ENCODE measurements around the gene CHL1.

CHL1 gene

DNA sequence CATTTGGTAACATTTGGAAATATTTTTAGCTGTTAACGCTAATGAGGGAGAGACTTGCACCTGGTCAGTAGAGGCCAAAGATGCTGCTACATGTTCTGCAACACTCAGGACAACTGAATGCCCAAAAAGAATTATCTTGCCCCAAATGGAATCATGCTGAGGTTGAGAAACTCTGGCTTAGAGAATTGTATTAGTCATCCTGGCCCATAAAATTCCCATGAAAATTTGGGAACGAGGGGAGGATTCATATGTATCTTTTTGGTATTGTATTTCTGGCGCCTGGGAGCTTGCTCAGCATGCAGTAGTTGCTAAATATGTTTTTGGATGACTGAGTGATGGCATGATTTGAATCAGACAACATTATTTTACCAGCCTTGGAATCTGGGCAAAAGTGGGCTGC lies 59.9 kb downstream of the CHL1 start:
- no peak for TF ChIP-seq EZH2 (optimal IDR thresholded peaks at IDR 0.05; ENCODE audit: low read depth, low read length)
- TF ChIP-seq, protein P1, sequence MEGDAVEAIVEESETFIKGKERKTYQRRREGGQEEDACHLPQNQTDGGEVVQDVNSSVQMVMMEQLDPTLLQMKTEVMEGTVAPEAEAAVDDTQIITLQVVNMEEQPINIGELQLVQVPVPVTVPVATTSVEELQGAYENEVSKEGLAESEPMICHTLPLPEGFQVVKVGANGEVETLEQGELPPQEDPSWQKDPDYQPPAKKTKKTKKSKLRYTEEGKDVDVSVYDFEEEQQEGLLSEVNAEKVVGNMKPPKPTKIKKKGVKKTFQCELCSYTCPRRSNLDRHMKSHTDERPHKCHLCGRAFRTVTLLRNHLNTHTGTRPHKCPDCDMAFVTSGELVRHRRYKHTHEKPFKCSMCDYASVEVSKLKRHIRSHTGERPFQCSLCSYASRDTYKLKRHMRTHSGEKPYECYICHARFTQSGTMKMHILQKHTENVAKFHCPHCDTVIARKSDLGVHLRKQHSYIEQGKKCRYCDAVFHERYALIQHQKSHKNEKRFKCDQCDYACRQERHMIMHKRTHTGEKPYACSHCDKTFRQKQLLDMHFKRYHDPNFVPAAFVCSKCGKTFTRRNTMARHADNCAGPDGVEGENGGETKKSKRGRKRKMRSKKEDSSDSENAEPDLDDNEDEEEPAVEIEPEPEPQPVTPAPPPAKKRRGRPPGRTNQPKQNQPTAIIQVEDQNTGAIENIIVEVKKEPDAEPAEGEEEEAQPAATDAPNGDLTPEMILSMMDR (IDR thresholded peaks at IDR 0.05; ENCODE audit: low read length): no peak
- TF ChIP-seq EZH2phosphoT487 (IDR thresholded peaks at IDR 0.05; ENCODE audit: low read length): no peak
- H3K9me2 ChIP-seq (replicated peaks; ENCODE audit: insufficient read depth, low read length): no peaks in the 10 kb centered on the region
- no peak overlapping the region for H3K9ac ChIP-seq (ENCODE audit: low read length)
- H3K27me3 ChIP-seq (replicated peaks; ENCODE audit: insufficient read depth, low read length): no peaks in the 10 kb centered on the region
- H3K4me3 ChIP-seq (ENCODE audit: low read length): no peak overlapping the region
- H3K36me3 ChIP-seq (replicated peaks; ENCODE audit: insufficient read depth, low read length): no peaks in the 10 kb centered on the region
- no peaks in the 10 kb centered on the region for H3F3A ChIP-seq (ENCODE audit: insufficient read depth, low read length)
- H4K20me1 ChIP-seq (ENCODE audit: insufficient read depth, low read length): no peaks in the 10 kb centered on the region
- no peaks in the 10 kb centered on the region for H3K79me2 ChIP-seq (ENCODE audit: low read length)
- no peaks in the 10 kb centered on the region for H3K4me1 ChIP-seq (ENCODE audit: low read length)
- H3K27ac ChIP-seq (ENCODE audit: low read length): no peak overlapping the region
- no peaks in the 10 kb centered on the region for H3K9me3 ChIP-seq (replicated peaks; ENCODE audit: insufficient read depth, low read length)
- H2AFZ ChIP-seq (ENCODE audit: low read length): no peak overlapping the region
- no peak overlapping the region for H3K4me2 ChIP-seq (ENCODE audit: low read depth, low read length)
- DNase-seq: no peak

DNA sequence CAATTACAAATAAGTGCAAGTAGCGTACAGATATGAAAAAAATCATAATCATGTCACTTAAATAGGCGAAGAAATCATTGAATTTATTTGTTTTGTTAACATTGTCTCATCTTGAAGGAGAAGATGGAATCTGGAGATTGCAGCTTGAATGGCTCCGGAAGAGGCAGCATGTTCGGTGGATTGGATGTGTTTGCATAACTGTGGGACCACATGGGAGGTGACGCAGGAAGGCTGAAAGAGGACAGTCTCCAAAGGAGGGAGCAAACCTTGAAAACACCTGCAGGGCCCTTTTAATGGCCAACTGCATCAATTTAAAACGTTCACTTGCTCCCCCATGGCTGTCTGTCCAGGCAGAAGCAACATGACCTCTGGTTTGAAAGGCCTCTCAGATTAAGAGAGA lies 61.3 kb downstream of the CHL1 start:
- Histone ChIP-seq H4K20me1 (ENCODE audit: insufficient read depth, low read length) (no peaks in the 10 kb centered on the region), H3K4me3 (ENCODE audit: low read length) (no peak overlapping the region), H3K36me3 (replicated peaks; ENCODE audit: insufficient read depth, low read length) (no peaks in the 10 kb centered on the region), H2AFZ (ENCODE audit: low read length) (no peak overlapping the region), H3K4me1 (ENCODE audit: low read length) (no peaks in the 10 kb centered on the region), H3F3A (ENCODE audit: insufficient read depth, low read length) (no peaks in the 10 kb centered on the region), H3K4me2 (ENCODE audit: low read depth, low read length) (no peak overlapping the region), H3K79me2 (ENCODE audit: low read length) (no peaks in the 10 kb centered on the region), H3K27ac (ENCODE audit: low read length) (no peak overlapping the region), H3K9ac (ENCODE audit: low read length) (no peak overlapping the region), H3K9me3 (replicated peaks; ENCODE audit: insufficient read depth, low read length) (no peaks in the 10 kb centered on the region), H3K27me3 (replicated peaks; ENCODE audit: insufficient read depth, low read length) (no peaks in the 10 kb centered on the region), H3K9me2 (replicated peaks; ENCODE audit: insufficient read depth, low read length) (no peaks in the 10 kb centered on the region)
- TF ChIP-seq EZH2 (optimal IDR thresholded peaks at IDR 0.05; ENCODE audit: low read depth, low read length) (no peak), EZH2phosphoT487 (IDR thresholded peaks at IDR 0.05; ENCODE audit: low read length) (no peak)
- TF ChIP-seq, protein P1 (IDR thresholded peaks at IDR 0.05; ENCODE audit: low read length): no peak
- no peak for DNase-seq

DNA sequence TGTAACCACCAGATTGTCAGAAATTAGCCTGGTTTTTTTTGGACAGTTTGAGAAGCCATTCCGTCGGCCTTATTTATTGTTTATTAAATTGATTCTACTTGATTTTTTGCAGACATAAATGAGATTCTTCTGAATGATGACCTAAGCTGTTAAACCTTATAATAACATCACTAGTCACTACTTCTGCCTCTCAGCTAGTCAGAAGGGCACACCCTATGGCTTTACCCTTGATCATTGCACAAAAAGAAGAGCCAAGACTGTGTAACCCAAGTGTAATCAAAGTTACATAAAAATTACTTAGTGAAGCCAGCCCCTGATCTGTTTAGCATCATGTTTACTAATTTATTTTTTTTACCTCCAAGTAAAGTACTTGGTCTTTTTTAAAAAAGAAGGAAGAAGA lies 64.3 kb downstream of the CHL1 start:
- no peak overlapping the region for H3K4me2 ChIP-seq (ENCODE audit: low read depth, low read length)
- H3K79me2 ChIP-seq (ENCODE audit: low read length): no peaks in the 10 kb centered on the region
- no peaks in the 10 kb centered on the region for H3K4me1 ChIP-seq (ENCODE audit: low read length)
- H3K36me3 ChIP-seq (replicated peaks; ENCODE audit: insufficient read depth, low read length): no peaks in the 10 kb centered on the region
- no peaks in the 10 kb centered on the region for H3K27me3 ChIP-seq (replicated peaks; ENCODE audit: insufficient read depth, low read length)
- no peak for TF ChIP-seq EZH2phosphoT487 (IDR thresholded peaks at IDR 0.05; ENCODE audit: low read length)
- TF ChIP-seq EZH2 (optimal IDR thresholded peaks at IDR 0.05; ENCODE audit: low read depth, low read length): no peak
- TF ChIP-seq, protein P1 (IDR thresholded peaks at IDR 0.05; ENCODE audit: low read length): no peak
- no peak overlapping the region for H3K27ac ChIP-seq (ENCODE audit: low read length)
- no peak overlapping the region for H3K9ac ChIP-seq (ENCODE audit: low read length)
- no peaks in the 10 kb centered on the region for H3F3A ChIP-seq (ENCODE audit: insufficient read depth, low read length)
- H2AFZ ChIP-seq (ENCODE audit: low read length): no peak overlapping the region
- no peak for DNase-seq
- H3K9me2 ChIP-seq (replicated peaks; ENCODE audit: insufficient read depth, low read length): no peaks in the 10 kb centered on the region
- H3K9me3 ChIP-seq (replicated peaks; ENCODE audit: insufficient read depth, low read length): no peaks in the 10 kb centered on the region
- H4K20me1 ChIP-seq (ENCODE audit: insufficient read depth, low read length): no peaks in the 10 kb centered on the region
- no peak overlapping the region for H3K4me3 ChIP-seq (ENCODE audit: low read length)

Data from MM.1S (cell line).